Epithelial cell of esophagus (primary cell): ENCODE data around the gene SLC6A6.

Experiments
- DNase-seq: peaks from one replicate; pipeline ENCODE4 v3.0.0; 2010; ENCODE audit warnings: low read depth
- H3K4me3 ChIP-seq: 2 replicates; pipeline ENCODE4 v1.5.1; 2011; ENCODE audit warnings: mild to moderate bottlenecking, low read length, control low read depth
- TF ChIP-seq, protein P1 (sequence below): IDR thresholded peaks from 2 replicates; pipeline ENCODE4 v1.5.1; 2011; ENCODE audit warnings: low read depth, mild to moderate bottlenecking, low read length, control low read depth, inconsistent platforms; ENCODE audit not compliant: insufficient read depth; ENCODE audit errors: missing control alignments

SLC6A6 gene

DNA sequence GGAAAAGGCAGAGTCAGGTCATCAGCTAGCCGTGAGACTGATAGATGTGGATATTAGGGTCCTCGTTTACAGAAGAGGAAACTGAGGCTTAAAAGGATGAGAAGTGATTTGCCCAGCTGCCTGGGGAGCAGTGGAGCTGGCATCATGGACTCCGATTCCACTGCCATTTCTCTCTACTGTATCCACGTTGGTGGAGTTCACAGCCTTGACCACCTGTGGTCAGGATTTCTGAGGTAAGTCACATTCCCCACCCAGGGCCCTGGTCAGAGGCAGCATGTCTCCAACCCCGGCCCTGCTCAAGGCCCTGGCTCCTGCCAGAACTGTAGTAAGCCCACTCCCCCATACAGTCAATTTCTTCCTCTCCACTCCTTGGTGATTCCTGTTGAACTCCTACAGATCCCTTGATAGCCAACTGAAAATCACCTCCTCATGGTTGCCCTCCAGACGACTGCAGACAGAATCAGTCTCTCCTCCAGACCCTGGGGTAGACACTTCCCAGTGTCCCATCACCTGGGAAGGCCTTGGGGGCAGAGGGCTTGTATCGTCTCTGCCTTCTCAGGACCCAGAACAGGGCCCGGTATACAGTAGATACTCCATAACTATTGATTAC, 41.2 kb upstream of the SLC6A6 start:
- DNase-seq, result no peak
- no peak overlapping the region for H3K4me3 ChIP-seq
- TF ChIP-seq, protein P1, sequence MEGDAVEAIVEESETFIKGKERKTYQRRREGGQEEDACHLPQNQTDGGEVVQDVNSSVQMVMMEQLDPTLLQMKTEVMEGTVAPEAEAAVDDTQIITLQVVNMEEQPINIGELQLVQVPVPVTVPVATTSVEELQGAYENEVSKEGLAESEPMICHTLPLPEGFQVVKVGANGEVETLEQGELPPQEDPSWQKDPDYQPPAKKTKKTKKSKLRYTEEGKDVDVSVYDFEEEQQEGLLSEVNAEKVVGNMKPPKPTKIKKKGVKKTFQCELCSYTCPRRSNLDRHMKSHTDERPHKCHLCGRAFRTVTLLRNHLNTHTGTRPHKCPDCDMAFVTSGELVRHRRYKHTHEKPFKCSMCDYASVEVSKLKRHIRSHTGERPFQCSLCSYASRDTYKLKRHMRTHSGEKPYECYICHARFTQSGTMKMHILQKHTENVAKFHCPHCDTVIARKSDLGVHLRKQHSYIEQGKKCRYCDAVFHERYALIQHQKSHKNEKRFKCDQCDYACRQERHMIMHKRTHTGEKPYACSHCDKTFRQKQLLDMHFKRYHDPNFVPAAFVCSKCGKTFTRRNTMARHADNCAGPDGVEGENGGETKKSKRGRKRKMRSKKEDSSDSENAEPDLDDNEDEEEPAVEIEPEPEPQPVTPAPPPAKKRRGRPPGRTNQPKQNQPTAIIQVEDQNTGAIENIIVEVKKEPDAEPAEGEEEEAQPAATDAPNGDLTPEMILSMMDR, result no peak

DNA sequence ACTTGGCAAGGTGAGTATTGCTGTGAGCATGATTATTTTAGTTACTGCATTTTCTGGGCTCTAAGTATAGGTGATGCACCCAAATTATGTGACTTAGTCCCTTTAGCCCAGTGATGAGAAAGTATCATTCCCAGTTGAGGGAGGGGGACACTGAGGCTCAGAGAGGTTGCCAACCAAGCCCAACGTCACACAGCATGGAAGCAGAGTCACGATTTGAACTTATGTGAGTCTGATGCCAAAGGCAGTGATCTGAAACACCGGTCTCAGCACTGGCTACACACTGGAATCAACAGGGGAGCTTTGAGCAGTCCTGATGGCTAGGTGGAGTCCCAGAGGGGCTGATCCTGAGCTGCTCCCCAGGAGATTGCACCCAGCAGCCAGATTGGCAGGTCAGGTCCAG, 39.5 kb upstream of the SLC6A6 start:
- TF ChIP-seq, protein P1, result no peak
- DNase-seq, result no peak
- H3K4me3 ChIP-seq, result no peak overlapping the region

DNA sequence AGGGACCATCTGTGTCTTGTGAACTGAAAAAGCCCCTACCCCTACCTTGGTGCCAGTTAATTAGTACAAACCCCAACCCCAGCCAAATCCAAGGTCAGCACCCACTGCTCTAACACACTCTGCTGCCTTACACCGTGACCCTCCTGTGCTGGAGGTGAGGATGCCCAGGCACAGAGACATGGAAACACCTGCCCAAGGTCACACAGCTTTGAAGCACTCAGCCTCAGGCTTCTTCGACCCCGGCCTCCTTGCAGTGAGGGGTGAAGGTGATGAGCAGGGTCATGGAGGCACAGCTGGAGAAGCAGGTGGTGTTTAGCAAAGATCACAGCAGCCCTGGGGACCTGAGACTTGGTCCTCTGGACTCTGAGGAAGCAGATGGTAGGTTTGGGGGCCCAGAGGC, 39.0 kb upstream of the SLC6A6 start:
- DNase-seq, result no peak
- H3K4me3 ChIP-seq, result no peak overlapping the region
- TF ChIP-seq, protein P1, result no peak

DNA sequence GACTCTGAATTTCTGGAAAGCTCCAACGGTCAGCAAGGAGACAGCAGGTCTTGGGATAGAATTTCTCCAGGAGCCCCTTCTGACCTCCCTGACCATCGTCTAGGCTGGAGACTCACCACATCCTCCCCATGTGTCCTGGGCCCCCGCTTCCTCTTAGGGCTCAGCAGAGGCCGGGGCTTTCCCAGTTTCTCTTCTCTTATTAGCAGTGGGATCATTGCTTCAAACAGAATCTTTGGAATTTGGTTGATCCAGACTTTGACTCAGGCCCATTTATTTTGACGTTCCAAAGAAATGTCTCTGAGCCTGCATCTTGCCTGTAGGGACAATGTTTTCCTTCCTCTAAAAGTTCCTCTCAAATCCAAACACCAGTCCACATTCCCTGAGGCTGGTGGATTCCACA, 38.4 kb upstream of the SLC6A6 start:
- no peak for DNase-seq
- H3K4me3 ChIP-seq, result no peak overlapping the region
- TF ChIP-seq, protein P1, result no peak

DNA sequence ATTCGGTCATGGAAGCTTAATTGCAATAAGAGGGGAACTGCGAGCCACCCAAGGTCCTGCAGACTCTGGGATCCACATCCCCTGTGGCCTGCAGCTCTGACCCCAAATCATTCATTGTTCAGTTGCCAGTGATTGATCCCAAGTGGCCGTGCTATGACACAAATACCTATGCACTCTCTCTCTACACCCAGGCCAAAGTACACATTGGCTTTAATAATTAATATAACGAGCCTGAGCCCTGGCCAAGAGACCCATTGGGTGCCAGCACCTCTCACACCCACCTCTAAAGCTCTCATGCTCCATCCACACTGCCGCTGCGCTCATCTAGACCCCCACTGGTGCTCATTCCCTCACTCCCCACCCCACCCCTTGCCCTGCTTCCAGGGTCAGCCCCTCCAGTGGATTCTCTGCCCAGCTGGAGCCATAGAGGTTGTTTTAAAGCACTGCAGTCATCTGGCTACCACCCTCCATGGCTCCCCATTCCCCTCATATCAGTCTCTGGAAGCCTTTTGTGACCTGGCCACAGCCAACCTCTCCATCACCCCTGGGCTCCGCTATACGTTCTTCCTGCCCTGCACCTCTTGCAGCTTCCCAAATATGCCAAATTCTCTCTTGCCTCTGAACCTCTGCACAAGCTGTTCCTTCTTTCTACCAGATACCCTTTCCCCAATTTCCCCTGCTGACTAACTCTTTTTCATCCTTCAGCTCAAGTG, 37.7 kb upstream of the SLC6A6 start:
- DNase-seq, result no peak
- TF ChIP-seq, protein P1, result no peak
- no peak overlapping the region for H3K4me3 ChIP-seq

DNA sequence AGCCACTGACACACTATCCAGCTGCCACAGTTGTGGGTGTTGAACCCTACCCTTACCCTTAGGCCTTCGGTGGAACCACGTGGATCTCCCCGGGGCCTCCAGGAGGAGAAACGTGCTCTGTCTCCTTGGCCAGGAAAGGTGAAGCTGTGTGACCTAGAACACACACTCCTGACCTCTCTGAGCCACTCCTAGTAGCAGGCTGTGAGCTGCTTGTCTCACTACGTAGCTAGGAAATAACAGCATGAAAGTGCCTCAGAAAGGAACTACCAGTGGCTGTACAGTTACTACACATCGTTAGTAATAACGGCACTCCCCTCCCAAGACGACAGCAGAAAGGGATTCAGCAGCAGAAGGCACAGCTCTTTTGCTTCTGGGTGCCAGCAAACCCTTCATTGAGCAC, 36.2 kb upstream of the SLC6A6 start:
- no peak for DNase-seq
- H3K4me3 ChIP-seq, result no peak overlapping the region
- TF ChIP-seq, protein P1, result no peak
